SK-N-SH (cell line): Measurements from ENCODE around the gene PDE6B. TPM values are rescaled to one million over a fixed set of nuclear protein-coding genes. Genes with fewer than 3 reads are reported as not detected.

Experiments used
- CTCF ChIA-PET: fragments of 300-600, 350-600 bp; formaldehyde crosslinking; extraction: SDS; loops from one replicate; lab custom pipeline; 2021; lab: Yijun Ruan, JAX
- POLR2A ChIA-PET: fragments of 350-600 bp; sonication (Branson Sonifier 250); formaldehyde crosslinking; extraction: SDS; loops from one replicate; lab custom pipeline; 2020; ENCODE audit warnings: antibody characterized with exemption, inconsistent platforms; lab: Yijun Ruan, JAX
- DNase-seq: peaks from one replicate; pipeline ENCODE4 v3.0.0; 2012
- H2AFZ ChIP-seq: fragments of 200-600 bp; sonication (generic); 2 replicates; pipeline ENCODE4 v1.8.1; 2016; ENCODE audit warnings: antibody characterized with exemption, mild to moderate bottlenecking, low read depth
- H3F3A ChIP-seq: fragments of 200-600 bp; sonication (generic); replicated peaks from 2 replicates; pipeline ENCODE3; 2016; ENCODE audit warnings: antibody characterized with exemption, mild to moderate bottlenecking; ENCODE audit not compliant: insufficient read depth
- H3K27ac ChIP-seq, 2 experiments: fragments of 200-500 bp in 1 of 2; fragments of 200-600 bp in 1 of 2; sonication (Bioruptor generic) in 1 of 2; sonication (generic), shearing (Covaris generic) in 1 of 2; 2 replicates each; pipeline versions ENCODE4 v1.5.1 to v1.6.1; 2014 to 2016; ENCODE audit warnings: low read depth in 2 of 2, inconsistent platforms in 1 of 2, low read length in 1 of 2, mild to moderate bottlenecking in 1 of 2, mixed read lengths in 1 of 2
- H3K27me3 ChIP-seq: fragments of 200-600 bp; sonication (generic), shearing (Covaris generic); 2 replicates; pipeline ENCODE4 v1.6.1; 2016; ENCODE audit warnings: mixed run types; ENCODE audit not compliant: insufficient read depth
- H3K36me3 ChIP-seq, 2 experiments: fragments of 200-500 bp in 1 of 2; fragments of 200-600 bp in 1 of 2; sonication (Bioruptor generic) in 1 of 2; sonication (generic) in 1 of 2; replicated peaks in 1 of 2; 2 replicates each; pipeline versions ENCODE3 to v1.5.1; 2014 to 2016; ENCODE audit warnings: low read length in 1 of 2, mild to moderate bottlenecking in 1 of 2; ENCODE audit not compliant: insufficient read depth in 2 of 2, control insufficient read depth in 1 of 2
- H3K4me1 ChIP-seq, 2 experiments: fragments of 200-500 bp in 1 of 2; fragments of 200-600 bp in 1 of 2; sonication (Bioruptor generic) in 1 of 2; sonication (generic), shearing (Covaris generic) in 1 of 2; 2 replicates each; pipeline versions ENCODE4 v1.5.1 to v1.6.1; 2014 to 2016; ENCODE audit warnings: low read depth in 1 of 2, low read length in 1 of 2, mixed run types in 1 of 2; ENCODE audit not compliant: insufficient read depth in 2 of 2, control insufficient read depth in 1 of 2
- H3K4me2 ChIP-seq: fragments of 200-600 bp; sonication (generic), shearing (Covaris generic); 2 replicates; pipeline ENCODE4 v1.6.1; 2017; ENCODE audit warnings: mixed run types
- H3K4me3 ChIP-seq, 2 experiments: fragments of 200-500 bp in 1 of 2; fragments of 200-600 bp in 1 of 2; sonication (Bioruptor generic) in 1 of 2; sonication (generic), shearing (Covaris generic) in 1 of 2; 2 replicates each; pipeline versions ENCODE4 v1.5.1 to v1.8.1; 2014 to 2016; ENCODE audit warnings: low read depth in 2 of 2, inconsistent platforms in 1 of 2, low read length in 1 of 2, mild to moderate bottlenecking in 1 of 2, mixed read lengths in 1 of 2, moderate library complexity in 1 of 2
- H3K79me2 ChIP-seq: fragments of 200-600 bp; sonication (generic); 2 replicates; pipeline ENCODE4 v1.8.1; 2017; ENCODE audit warnings: mild to moderate bottlenecking; ENCODE audit not compliant: insufficient read depth
- H3K9ac ChIP-seq: fragments of 200-600 bp; sonication (generic); 2 replicates; pipeline ENCODE4 v1.6.1; 2017; ENCODE audit warnings: mixed run types
- H3K9me2 ChIP-seq: fragments of 200-600 bp; sonication (generic); 2 replicates; pipeline ENCODE4 v1.6.1; 2017; ENCODE audit warnings: mixed run types
- H3K9me3 ChIP-seq: fragments of 200-600 bp; sonication (generic); 2 replicates; pipeline ENCODE4 v1.6.1; 2017; ENCODE audit warnings: mixed run types, mild to moderate bottlenecking, moderate library complexity
- H4K20me1 ChIP-seq: fragments of 200-600 bp; sonication (generic); 2 replicates; pipeline ENCODE4 v1.6.1; 2017; ENCODE audit warnings: mild to moderate bottlenecking, mixed run types; ENCODE audit not compliant: insufficient read depth
- CHD2 ChIP-seq: fragments of 150-350 bp; IDR thresholded peaks from 2 replicates; pipeline ENCODE4 v1.6.1; 2018; ENCODE audit warnings: low read length; ENCODE audit not compliant: partially characterized antibody
- EZH2phosphoT487 ChIP-seq: fragments of 200-600 bp; sonication (generic); IDR thresholded peaks from 2 replicates; pipeline ENCODE4 v1.6.1; 2017; ENCODE audit warnings: low read depth, mixed run types, mild to moderate bottlenecking, antibody characterized with exemption, moderate library complexity, borderline replicate concordance
- FOSL2 ChIP-seq: IDR thresholded peaks from 2 replicates; pipeline ENCODE4 v1.4.0; 2012; ENCODE audit warnings: low read depth, mild to moderate bottlenecking, moderate library complexity, borderline replicate concordance
- FOXM1 ChIP-seq: IDR thresholded peaks from 2 replicates; pipeline ENCODE4 v1.4.0; 2012; ENCODE audit warnings: low read depth, mild to moderate bottlenecking
- GABPA ChIP-seq: IDR thresholded peaks from 2 replicates; pipeline ENCODE4 v1.4.0; 2012; ENCODE audit warnings: low read depth, mild to moderate bottlenecking
- GATA2 ChIP-seq: sonication (generic); formaldehyde crosslinking; IDR thresholded peaks from 2 replicates; pipeline ENCODE4 v1.5.0; 2020; ENCODE audit warnings: mild to moderate bottlenecking, missing genetic modification reagents
- MEF2A ChIP-seq: IDR thresholded peaks from 2 replicates; pipeline ENCODE4 v1.4.0; 2012; ENCODE audit warnings: low read depth, borderline replicate concordance
- NRF1 ChIP-seq: IDR thresholded peaks from 2 replicates; pipeline ENCODE4 v1.6.1; 2012; ENCODE audit warnings: low read depth, mild to moderate bottlenecking, low read length
- RAD21 ChIP-seq: IDR thresholded peaks from 2 replicates; pipeline ENCODE4 v1.6.1; 2012; ENCODE audit warnings: mild to moderate bottlenecking, low read length
- RXRA ChIP-seq: IDR thresholded peaks from 2 replicates; pipeline ENCODE4 v1.4.0; 2012; ENCODE audit warnings: low read depth, mild to moderate bottlenecking, borderline replicate concordance
- SIN3A ChIP-seq: IDR thresholded peaks from 2 replicates; pipeline ENCODE4 v1.6.1; 2012; ENCODE audit warnings: low read depth, mild to moderate bottlenecking, low read length, moderate library complexity, borderline replicate concordance
- TAF1 ChIP-seq: IDR thresholded peaks from 2 replicates; pipeline ENCODE4 v1.6.1; 2012; ENCODE audit warnings: low read depth, mild to moderate bottlenecking, low read length, moderate library complexity, borderline replicate concordance
- TCF12 ChIP-seq: IDR thresholded peaks from 2 replicates; pipeline ENCODE4 v1.4.0; 2012
- TEAD4 ChIP-seq: IDR thresholded peaks from 2 replicates; pipeline ENCODE4 v1.4.0; 2012; ENCODE audit warnings: mild to moderate bottlenecking, borderline replicate concordance; ENCODE audit not compliant: insufficient read depth
- YY1 ChIP-seq: IDR thresholded peaks from 2 replicates; pipeline ENCODE4 v1.4.0; 2012; ENCODE audit warnings: low read depth, mild to moderate bottlenecking
- WGBS: methylation state at CpG from one replicate; pipeline ENCODE4 v1.1.6; 2017; ENCODE audit warnings: low lambda C conversion rate; 5-methylcytosine and 5-hydroxymethylcytosine counted together
- polyA plus RNA-seq, 3 experiments: library from polyadenylated mRNA; depleted of rRNA; stranded (reverse); fragments of >200 nt; gene quantifications; 2 replicates each; pipeline ENCODE4 v1.2.3, GENCODE V29; 2012
- TF ChIP-seq, protein P1 (sequence below): IDR thresholded peaks from 2 replicates; pipeline ENCODE4 v1.4.0; 2012; ENCODE audit warnings: low read depth, borderline replicate concordance
- TF ChIP-seq, protein P2 (sequence below): fragments of 150-350 bp; IDR thresholded peaks from 2 replicates; pipeline ENCODE4 v1.6.1; 2016; ENCODE audit warnings: mild to moderate bottlenecking, low read depth, low read length
- TF ChIP-seq, protein P3 (sequence below): IDR thresholded peaks from 2 replicates; pipeline ENCODE4 v1.6.1; 2012; ENCODE audit warnings: mild to moderate bottlenecking, low read depth, low read length, moderate library complexity

Gene PDE6B
- polyA plus RNA-seq, 1 of the 3 experiments (the other 2 are of a cell fraction): 1.2 TPM

DNA sequence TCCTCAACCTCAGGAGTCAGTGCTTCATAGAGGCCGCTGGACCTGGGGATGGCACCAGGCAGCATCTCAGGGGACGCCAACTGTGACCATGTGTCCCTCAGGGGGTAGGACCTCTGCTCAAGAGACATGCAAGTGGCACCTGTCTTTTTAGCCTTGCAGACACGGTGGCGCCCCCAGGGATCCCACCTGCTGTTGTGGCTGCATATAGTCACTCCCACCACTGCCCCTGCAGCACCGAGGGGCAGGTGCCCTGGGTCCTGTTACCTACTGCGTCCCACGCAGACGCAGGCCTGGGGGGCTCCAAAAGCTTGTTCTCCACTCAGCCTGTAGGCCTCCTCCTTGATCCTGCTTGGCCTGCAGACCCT is 51.5 kb downstream of the PDE6B start:
- Histone ChIP-seq H4K20me1 (no peaks in the 10 kb centered on the region), H3K4me2 (no peak overlapping the region), H2AFZ (no peak overlapping the region), H3K36me3 (peaks cover 6 to 12% of the 10 kb centered on the region in 2 experiments)
- no peak for TF ChIP-seq RAD21
- no peak for TF ChIP-seq CHD2
- no peak for TF ChIP-seq GATA2 (CRISPR knock-in tag)
- TF ChIP-seq RXRA: no peak
- TF ChIP-seq YY1: no peak
- TF ChIP-seq FOSL2: no peak
- TF ChIP-seq GABPA: no peak
- TF ChIP-seq, protein P1, sequence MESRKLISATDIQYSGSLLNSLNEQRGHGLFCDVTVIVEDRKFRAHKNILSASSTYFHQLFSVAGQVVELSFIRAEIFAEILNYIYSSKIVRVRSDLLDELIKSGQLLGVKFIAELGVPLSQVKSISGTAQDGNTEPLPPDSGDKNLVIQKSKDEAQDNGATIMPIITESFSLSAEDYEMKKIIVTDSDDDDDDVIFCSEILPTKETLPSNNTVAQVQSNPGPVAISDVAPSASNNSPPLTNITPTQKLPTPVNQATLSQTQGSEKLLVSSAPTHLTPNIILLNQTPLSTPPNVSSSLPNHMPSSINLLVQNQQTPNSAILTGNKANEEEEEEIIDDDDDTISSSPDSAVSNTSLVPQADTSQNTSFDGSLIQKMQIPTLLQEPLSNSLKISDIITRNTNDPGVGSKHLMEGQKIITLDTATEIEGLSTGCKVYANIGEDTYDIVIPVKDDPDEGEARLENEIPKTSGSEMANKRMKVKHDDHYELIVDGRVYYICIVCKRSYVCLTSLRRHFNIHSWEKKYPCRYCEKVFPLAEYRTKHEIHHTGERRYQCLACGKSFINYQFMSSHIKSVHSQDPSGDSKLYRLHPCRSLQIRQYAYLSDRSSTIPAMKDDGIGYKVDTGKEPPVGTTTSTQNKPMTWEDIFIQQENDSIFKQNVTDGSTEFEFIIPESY: no peak
- TF ChIP-seq TCF12: no peak
- TF ChIP-seq TAF1: no peak
- TF ChIP-seq EZH2phosphoT487: no peak
- TF ChIP-seq, protein P2, sequence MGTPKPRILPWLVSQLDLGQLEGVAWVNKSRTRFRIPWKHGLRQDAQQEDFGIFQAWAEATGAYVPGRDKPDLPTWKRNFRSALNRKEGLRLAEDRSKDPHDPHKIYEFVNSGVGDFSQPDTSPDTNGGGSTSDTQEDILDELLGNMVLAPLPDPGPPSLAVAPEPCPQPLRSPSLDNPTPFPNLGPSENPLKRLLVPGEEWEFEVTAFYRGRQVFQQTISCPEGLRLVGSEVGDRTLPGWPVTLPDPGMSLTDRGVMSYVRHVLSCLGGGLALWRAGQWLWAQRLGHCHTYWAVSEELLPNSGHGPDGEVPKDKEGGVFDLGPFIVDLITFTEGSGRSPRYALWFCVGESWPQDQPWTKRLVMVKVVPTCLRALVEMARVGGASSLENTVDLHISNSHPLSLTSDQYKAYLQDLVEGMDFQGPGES: no peak
- TF ChIP-seq, all 33 proteins: peak for 0
- no peak overlapping the region for H3K27ac ChIP-seq
- H3K27me3 ChIP-seq: no peaks in the 10 kb centered on the region
- no peaks in the 10 kb centered on the region for H3K9me2 ChIP-seq
- 100% methylated on average over 2 of the region's 8 CpGs for WGBS
- no peak overlapping the region for H3K4me3 ChIP-seq
- CTCF ChIA-PET: no interaction called here
- H3K9me3 ChIP-seq: no peaks in the 10 kb centered on the region
- DNase-seq: no peak
- H3K9ac ChIP-seq: no peak overlapping the region
- no peaks in the 10 kb centered on the region for H3F3A ChIP-seq
- H3K79me2 ChIP-seq: peaks cover 28% of the 10 kb centered on the region
- peaks cover 6 to 34% of the 10 kb centered on the region in 2 experiments; a peak in 1 of 4 replicates for H3K4me1 ChIP-seq
- POLR2A ChIA-PET: no interaction called here

DNA sequence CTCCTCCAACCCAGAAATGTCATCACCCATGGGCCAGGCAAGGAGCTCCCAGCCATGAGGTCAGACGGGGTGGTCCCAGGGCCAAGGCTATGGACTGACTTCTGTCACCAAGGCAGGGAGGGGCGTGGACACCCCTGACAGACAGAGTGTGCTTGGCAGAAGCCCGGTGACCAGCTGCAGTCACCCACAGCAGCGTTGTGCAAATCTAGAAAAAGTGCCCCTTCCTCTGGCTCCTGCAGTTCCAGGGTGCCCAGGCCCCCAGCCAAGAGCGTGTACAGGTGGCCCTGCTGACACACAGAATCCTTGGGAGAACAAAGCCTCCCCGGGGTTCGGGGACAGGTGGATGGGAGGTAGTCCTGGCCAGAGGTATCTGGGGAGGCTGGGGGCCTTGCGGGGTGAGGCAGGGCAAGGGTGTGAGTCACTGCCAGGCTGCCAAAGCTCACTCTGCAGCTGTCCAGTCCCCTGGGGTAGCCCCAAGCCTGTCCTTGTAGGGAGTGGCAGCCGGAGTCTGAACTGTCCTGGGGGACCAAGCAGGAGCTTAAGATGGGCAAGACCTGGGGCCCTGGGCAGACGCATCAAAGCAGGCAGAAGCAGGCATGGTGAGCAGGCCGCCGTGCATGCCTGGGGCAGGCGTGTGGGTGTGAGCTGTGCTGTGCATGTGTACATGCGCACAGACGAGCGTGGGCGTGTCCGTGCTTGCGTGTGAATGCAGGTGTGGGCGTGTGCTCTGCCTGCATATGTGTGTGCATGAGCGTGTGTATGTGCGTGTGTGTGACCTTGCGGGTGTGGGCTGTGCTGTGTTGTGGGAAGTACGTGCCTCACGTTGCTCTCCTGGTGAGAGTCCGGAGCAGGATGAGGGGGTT is 52.3 kb downstream of the PDE6B start:
- POLR2A ChIA-PET: no interaction called here
- 85% methylated on average over 20 of the region's 26 CpGs for WGBS
- no peak for TF ChIP-seq TEAD4
- no peak for TF ChIP-seq MEF2A
- no peak for TF ChIP-seq GABPA
- no peak for TF ChIP-seq FOXM1
- TF ChIP-seq NRF1: no peak
- TF ChIP-seq YY1: no peak
- TF ChIP-seq, protein P3, sequence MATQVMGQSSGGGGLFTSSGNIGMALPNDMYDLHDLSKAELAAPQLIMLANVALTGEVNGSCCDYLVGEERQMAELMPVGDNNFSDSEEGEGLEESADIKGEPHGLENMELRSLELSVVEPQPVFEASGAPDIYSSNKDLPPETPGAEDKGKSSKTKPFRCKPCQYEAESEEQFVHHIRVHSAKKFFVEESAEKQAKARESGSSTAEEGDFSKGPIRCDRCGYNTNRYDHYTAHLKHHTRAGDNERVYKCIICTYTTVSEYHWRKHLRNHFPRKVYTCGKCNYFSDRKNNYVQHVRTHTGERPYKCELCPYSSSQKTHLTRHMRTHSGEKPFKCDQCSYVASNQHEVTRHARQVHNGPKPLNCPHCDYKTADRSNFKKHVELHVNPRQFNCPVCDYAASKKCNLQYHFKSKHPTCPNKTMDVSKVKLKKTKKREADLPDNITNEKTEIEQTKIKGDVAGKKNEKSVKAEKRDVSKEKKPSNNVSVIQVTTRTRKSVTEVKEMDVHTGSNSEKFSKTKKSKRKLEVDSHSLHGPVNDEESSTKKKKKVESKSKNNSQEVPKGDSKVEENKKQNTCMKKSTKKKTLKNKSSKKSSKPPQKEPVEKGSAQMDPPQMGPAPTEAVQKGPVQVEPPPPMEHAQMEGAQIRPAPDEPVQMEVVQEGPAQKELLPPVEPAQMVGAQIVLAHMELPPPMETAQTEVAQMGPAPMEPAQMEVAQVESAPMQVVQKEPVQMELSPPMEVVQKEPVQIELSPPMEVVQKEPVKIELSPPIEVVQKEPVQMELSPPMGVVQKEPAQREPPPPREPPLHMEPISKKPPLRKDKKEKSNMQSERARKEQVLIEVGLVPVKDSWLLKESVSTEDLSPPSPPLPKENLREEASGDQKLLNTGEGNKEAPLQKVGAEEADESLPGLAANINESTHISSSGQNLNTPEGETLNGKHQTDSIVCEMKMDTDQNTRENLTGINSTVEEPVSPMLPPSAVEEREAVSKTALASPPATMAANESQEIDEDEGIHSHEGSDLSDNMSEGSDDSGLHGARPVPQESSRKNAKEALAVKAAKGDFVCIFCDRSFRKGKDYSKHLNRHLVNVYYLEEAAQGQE: no peak
- TF ChIP-seq, protein P2: no peak
- TF ChIP-seq EZH2phosphoT487: no peak
- no peak for TF ChIP-seq SIN3A

More for the DNA sequence above, 52.3 kb downstream of the PDE6B start:
- H3K4me2 ChIP-seq: no peak overlapping the region
- H3K27me3 ChIP-seq: no peaks in the 10 kb centered on the region
- peaks cover 6 to 35% of the 10 kb centered on the region in 2 experiments; a peak in 1 of 4 replicates for H3K4me1 ChIP-seq
- no peaks in the 10 kb centered on the region for H3F3A ChIP-seq
- no peak overlapping the region for H3K4me3 ChIP-seq
- H3K9ac ChIP-seq: no peak overlapping the region
- no peaks in the 10 kb centered on the region for H3K9me3 ChIP-seq
- peaks cover 27% of the 10 kb centered on the region for H3K79me2 ChIP-seq
- H3K27ac ChIP-seq: no peak overlapping the region
- no peak overlapping the region for H2AFZ ChIP-seq
- H4K20me1 ChIP-seq: no peaks in the 10 kb centered on the region
- H3K36me3 ChIP-seq: peaks cover 0 to 5% of the 10 kb centered on the region in 2 experiments
- DNase-seq: no peak
- CTCF ChIA-PET: no interaction called here
- no peaks in the 10 kb centered on the region for H3K9me2 ChIP-seq
